Stimulated activated CD4-positive, alpha-beta T cell treated with anti-CD3 and anti-CD28 coated beads, Interleukin-1b, Interleukin-23, amount 100 ng/mL, for 48 hours (primary cell): ENCODE data around the gene E4F1.
A peak's percentile ranks its signal among the peaks of the same experiment; 100 is the strongest.

Experiments
- DNase-seq: peaks from one replicate; pipeline ENCODE4 v3.0.0-alpha.2; 2020

Gene E4F1

GRCh38 chr16:2223221-2223941 lies at the start of gene E4F1:
TSS of gene E4F1 (plus strand) at chr16:2223591. CDS start at chr16:2223614, 23 bp downstream.
- DNase-seq, result peak; percentile 100

- no peak for DNase-seq
Measured at GRCh38 chr16:2173916-2174315, 49.5 kb upstream of the E4F1 start.

GRCh38 chr16:2174396-2175131 lies 48.8 kb upstream of the E4F1 start:
- DNase-seq, result no peak

GRCh38 chr16:2175454-2175853 lies 47.9 kb upstream of the E4F1 start:
- no peak for DNase-seq

GRCh38 chr16:2176047-2176446 lies 47.3 kb upstream of the E4F1 start:
- DNase-seq, result no peak

- no peak for DNase-seq
Measured at GRCh38 chr16:2177101-2177500, 46.3 kb upstream of the E4F1 start.

- DNase-seq, result no peak
Measured at GRCh38 chr16:2177561-2177960, 45.8 kb upstream of the E4F1 start.

- peak; percentile 49 for DNase-seq
Measured at GRCh38 chr16:2178321-2179106, 44.9 kb upstream of the E4F1 start.

- DNase-seq, result no peak
Measured at GRCh38 chr16:2179107-2179501, 44.3 kb upstream of the E4F1 start.

GRCh38 chr16:2179576-2179975 lies 43.8 kb upstream of the E4F1 start:
- no peak for DNase-seq

GRCh38 chr16:2180461-2180860 lies 42.9 kb upstream of the E4F1 start:
- DNase-seq, result no peak

- no peak for DNase-seq
Measured at GRCh38 chr16:2180962-2181923, 42.1 kb upstream of the E4F1 start.

GRCh38 chr16:2181952-2182351 lies 41.4 kb upstream of the E4F1 start:
- DNase-seq, result no peak

GRCh38 chr16:2183671-2184070 lies 39.7 kb upstream of the E4F1 start:
- no peak for DNase-seq

GRCh38 chr16:2184346-2184745 lies 39.0 kb upstream of the E4F1 start:
- no peak for DNase-seq

- DNase-seq, result no peak
Measured at GRCh38 chr16:2184962-2185361, 38.4 kb upstream of the E4F1 start.

- DNase-seq, result no peak
Measured at GRCh38 chr16:2186064-2186463, 37.3 kb upstream of the E4F1 start.

- no peak for DNase-seq
Measured at GRCh38 chr16:2186505-2186904, 36.9 kb upstream of the E4F1 start.

GRCh38 chr16:2187212-2187611 lies 36.2 kb upstream of the E4F1 start:
- DNase-seq, result no peak

- DNase-seq, result no peak
Measured at GRCh38 chr16:2188395-2188794, 35.0 kb upstream of the E4F1 start.

GRCh38 chr16:2189252-2189893 lies 34.0 kb upstream of the E4F1 start:
- DNase-seq, result no peak
